OCI-LY3 (cell line): ENCODE measurements around the gene EXOC7.

Experiments
- EZH2phosphoT487 ChIP-seq: fragments of 200-600 bp; shearing (Covaris generic); IDR thresholded peaks from 2 replicates; pipeline ENCODE4 v1.6.1; 2018; ENCODE audit warnings: antibody characterized with exemption, mixed run types, low read depth
- TF ChIP-seq, protein P1 (sequence below): fragments of 200-600, 300-600 bp; sonication (generic); IDR thresholded peaks from 2 replicates; pipeline ENCODE4 v1.5.1; 2014; ENCODE audit warnings: antibody characterized with exemption, low read length, low read depth

DNA sequence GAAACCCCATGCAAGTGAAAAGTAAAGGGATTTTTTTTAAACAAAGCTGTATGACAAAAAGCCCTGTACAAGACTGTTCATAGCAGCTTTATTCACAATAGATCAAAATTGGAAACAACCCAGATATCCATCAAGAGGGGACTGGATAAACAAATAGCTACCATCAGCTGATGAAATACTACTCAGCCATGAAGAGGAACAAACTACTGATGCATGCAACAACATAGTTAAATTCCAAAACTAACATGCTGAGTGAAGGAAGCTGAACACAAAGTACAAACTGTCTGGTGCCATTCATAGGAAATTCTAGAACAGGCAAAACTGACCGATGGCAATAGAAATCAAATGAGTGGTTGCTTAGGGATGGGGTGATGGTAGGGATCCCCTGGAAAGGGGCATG is 22.3 kb upstream of the EXOC7 start:
- TF ChIP-seq, protein P1, sequence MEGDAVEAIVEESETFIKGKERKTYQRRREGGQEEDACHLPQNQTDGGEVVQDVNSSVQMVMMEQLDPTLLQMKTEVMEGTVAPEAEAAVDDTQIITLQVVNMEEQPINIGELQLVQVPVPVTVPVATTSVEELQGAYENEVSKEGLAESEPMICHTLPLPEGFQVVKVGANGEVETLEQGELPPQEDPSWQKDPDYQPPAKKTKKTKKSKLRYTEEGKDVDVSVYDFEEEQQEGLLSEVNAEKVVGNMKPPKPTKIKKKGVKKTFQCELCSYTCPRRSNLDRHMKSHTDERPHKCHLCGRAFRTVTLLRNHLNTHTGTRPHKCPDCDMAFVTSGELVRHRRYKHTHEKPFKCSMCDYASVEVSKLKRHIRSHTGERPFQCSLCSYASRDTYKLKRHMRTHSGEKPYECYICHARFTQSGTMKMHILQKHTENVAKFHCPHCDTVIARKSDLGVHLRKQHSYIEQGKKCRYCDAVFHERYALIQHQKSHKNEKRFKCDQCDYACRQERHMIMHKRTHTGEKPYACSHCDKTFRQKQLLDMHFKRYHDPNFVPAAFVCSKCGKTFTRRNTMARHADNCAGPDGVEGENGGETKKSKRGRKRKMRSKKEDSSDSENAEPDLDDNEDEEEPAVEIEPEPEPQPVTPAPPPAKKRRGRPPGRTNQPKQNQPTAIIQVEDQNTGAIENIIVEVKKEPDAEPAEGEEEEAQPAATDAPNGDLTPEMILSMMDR = no peak
- no peak for TF ChIP-seq EZH2phosphoT487
